ENCODE data around the gene FCN3. TPM values are rescaled to one million over a fixed set of nuclear protein-coding genes. Genes with fewer than 3 reads are reported as not detected.

Gene FCN3
- polyA plus RNA-seq, 2 of the 4 experiments (the other 2 are of a cell fraction) = not detected

DNA sequence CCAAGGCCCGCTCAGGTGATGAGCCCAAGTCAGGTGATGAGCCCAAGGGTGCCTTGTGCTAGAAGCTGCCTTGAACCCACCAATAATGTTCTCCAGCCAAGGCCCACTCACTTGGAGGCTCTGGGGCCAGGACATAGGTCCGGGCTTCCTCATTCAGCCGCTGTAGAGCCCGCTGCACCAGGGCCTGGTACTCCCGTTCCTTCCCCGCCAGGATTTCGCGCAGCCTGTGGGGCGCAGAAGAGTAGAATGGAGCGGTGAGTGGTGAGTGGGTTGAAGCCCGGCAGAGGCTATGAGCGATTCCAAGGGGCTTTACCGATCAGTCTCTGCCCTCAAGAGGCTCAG lies 18.4 kb downstream of the FCN3 start:
- no peak overlapping the region for H3K4me3 ChIP-seq
- TF ChIP-seq, protein P1, sequence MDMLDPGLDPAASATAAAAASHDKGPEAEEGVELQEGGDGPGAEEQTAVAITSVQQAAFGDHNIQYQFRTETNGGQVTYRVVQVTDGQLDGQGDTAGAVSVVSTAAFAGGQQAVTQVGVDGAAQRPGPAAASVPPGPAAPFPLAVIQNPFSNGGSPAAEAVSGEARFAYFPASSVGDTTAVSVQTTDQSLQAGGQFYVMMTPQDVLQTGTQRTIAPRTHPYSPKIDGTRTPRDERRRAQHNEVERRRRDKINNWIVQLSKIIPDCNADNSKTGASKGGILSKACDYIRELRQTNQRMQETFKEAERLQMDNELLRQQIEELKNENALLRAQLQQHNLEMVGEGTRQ (IDR thresholded peaks at IDR 0.05) = no peak
- TF ChIP-seq EHMT2 (IDR thresholded peaks at IDR 0.05; ENCODE audit: low read depth) (no peak), GATA3 (IDR thresholded peaks at IDR 0.05; ENCODE audit: borderline replicate concordance) (no peak), EHF (CRISPR knock-in tag; IDR thresholded peaks at IDR 0.05) (no peak), HOXA7 (CRISPR knock-in tag; IDR thresholded peaks at IDR 0.05) (no peak), FOXS1 (CRISPR knock-in tag; IDR thresholded peaks at IDR 0.05) (no peak), NR3C1 (IDR thresholded peaks at IDR 0.05) (no peak), SMC3 (IDR thresholded peaks at IDR 0.05) (no peak), E2F6 (IDR thresholded peaks at IDR 0.05; ENCODE audit: borderline replicate concordance, low read depth) (no peak)
- TF ChIP-seq, protein P2, sequence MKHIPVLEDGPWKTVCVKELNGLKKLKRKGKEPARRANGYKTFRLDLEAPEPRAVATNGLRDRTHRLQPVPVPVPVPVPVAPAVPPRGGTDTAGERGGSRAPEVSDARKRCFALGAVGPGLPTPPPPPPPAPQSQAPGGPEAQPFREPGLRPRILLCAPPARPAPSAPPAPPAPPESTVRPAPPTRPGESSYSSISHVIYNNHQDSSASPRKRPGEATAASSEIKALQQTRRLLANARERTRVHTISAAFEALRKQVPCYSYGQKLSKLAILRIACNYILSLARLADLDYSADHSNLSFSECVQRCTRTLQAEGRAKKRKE (CRISPR knock-in tag; IDR thresholded peaks at IDR 0.05; ENCODE audit: low read depth) = no peak
- TF ChIP-seq, protein P3, sequence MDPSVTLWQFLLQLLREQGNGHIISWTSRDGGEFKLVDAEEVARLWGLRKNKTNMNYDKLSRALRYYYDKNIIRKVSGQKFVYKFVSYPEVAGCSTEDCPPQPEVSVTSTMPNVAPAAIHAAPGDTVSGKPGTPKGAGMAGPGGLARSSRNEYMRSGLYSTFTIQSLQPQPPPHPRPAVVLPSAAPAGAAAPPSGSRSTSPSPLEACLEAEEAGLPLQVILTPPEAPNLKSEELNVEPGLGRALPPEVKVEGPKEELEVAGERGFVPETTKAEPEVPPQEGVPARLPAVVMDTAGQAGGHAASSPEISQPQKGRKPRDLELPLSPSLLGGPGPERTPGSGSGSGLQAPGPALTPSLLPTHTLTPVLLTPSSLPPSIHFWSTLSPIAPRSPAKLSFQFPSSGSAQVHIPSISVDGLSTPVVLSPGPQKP (IDR thresholded peaks at IDR 0.05; ENCODE audit: low read depth, low read length) = no peak
- no peaks in the 10 kb centered on the region for H3K4me1 ChIP-seq
- CTCF ChIA-PET = interaction anchor here (1.7 to 12.1 kb wide), 11 partner anchors 12 to 299 kb away, joined by 3 to 134 read pairs (median 13); partner anchors contain the start of genes CD164L2, MAP3K6 and SYTL1
- no peak for FAIRE-seq
- POLR2A ChIA-PET = no interaction called here
- DNase-seq (ENCODE audit: low read depth in 1 of 2, low spot score in 1 of 2) = no peak
- no peak for ATAC-seq
- no peak overlapping the region for H3K4me2 ChIP-seq
- WGBS (ENCODE audit: missing lambda C conversion rate) = no CpG with 5 or more reads among the region's 13 CpGs
- H3K9me3 ChIP-seq = no peaks in the 10 kb centered on the region
- no peak overlapping the region for H3K27ac ChIP-seq

- Histone ChIP-seq H3K27ac (no peak overlapping the region), H3K9me3 (no peaks in the 10 kb centered on the region), H3K4me3 (no peak overlapping the region), H3K4me2 (no peak overlapping the region), H3K4me1 (no peaks in the 10 kb centered on the region)
- FAIRE-seq (no peak), ATAC-seq (no peak), DNase-seq (ENCODE audit: low read depth in 1 of 2, low spot score in 1 of 2) (no peak)
- TF ChIP-seq CEBPB (IDR thresholded peaks at IDR 0.05) (no peak), MAFK (IDR thresholded peaks at IDR 0.05; ENCODE audit: partially characterized antibody) (no peak), JUNB (IDR thresholded peaks at IDR 0.05) (no peak), JUN (IDR thresholded peaks at IDR 0.05) (no peak), GATA3 (IDR thresholded peaks at IDR 0.05; ENCODE audit: borderline replicate concordance) (no peak), BCL3 (IDR thresholded peaks at IDR 0.05) (no peak), RFX5 (IDR thresholded peaks at IDR 0.05) (no peak), EP300 (IDR thresholded peaks at IDR 0.05) (no peak), POLR2A (IDR thresholded peaks at IDR 0.05; ENCODE audit: low read length) (no peak), ZFP36 (IDR thresholded peaks at IDR 0.05; ENCODE audit: borderline replicate concordance, partially characterized antibody) (no peak), RCOR1 (IDR thresholded peaks at IDR 0.05; ENCODE audit: low read depth, low read length) (no peak), SMC3 (IDR thresholded peaks at IDR 0.05) (no peak), HES2 (IDR thresholded peaks at IDR 0.05) (no peak), POLR2AphosphoS2 (conservative IDR thresholded peaks at IDR 0.05; ENCODE audit: low read length) (no peak), PBX3 (IDR thresholded peaks at IDR 0.05) (no peak), NR3C1 (IDR thresholded peaks at IDR 0.05) (no peak), FOXS1 (CRISPR knock-in tag; IDR thresholded peaks at IDR 0.05) (no peak), NPAS2 (CRISPR knock-in tag; IDR thresholded peaks at IDR 0.05; ENCODE audit: borderline replicate concordance) (no peak)
- TF ChIP-seq, protein P4, sequence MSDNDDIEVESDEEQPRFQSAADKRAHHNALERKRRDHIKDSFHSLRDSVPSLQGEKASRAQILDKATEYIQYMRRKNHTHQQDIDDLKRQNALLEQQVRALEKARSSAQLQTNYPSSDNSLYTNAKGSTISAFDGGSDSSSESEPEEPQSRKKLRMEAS (IDR thresholded peaks at IDR 0.05) = no peak
- TF ChIP-seq, protein P3 (IDR thresholded peaks at IDR 0.05; ENCODE audit: low read depth, low read length) = no peak
- 81% methylated on average over 5 of the region's 5 CpGs for WGBS (ENCODE audit: missing lambda C conversion rate)
- ChIA-PET POLR2A (no interaction called here), CTCF (interaction anchor here (1.1 to 12.1 kb wide), 9 partner anchors 11 to 61 kb away, joined by 3 to 134 read pairs (median 13); partner anchors contain the start of genes CD164L2, MAP3K6 and SYTL1)
Observed at GRCh38 chr1:27355683-27356082, 18.9 kb downstream of the FCN3 start.

All from A549 (cell line).